ENCODE data around the gene GPHB5. TPM values are rescaled to one million over a fixed set of nuclear protein-coding genes. Genes with fewer than 3 reads are reported as not detected.
"Not testable (repeated sequence)": the region's sequence is repeated elsewhere in the genome, so short reads cannot be mapped to it uniquely, and the experiment has no call there.

GPHB5 gene
- total RNA-seq, 1 donor from 2014 or later, result not detected

DNA sequence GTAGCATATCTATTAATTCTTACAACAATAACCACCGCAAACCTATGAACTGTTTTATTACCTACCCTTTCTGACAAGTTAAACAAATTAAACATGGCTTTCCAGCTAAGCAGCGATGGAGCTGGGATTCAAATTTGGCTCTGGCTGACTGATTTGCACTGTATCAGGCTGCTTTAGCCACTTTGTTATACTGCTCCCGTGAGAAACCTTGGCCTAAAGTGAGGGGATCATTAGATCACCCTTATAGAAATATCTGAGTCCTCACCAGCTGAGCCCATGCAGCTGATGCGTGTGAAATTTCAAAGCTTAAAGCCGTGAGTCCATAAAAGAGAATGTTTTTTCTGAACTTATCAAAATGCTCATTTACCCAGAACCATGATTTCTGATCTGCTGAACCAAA lies 8.1 kb upstream of the GPHB5 start:
- H3K27ac Mint-ChIP-seq, result no peak overlapping the region

DNA sequence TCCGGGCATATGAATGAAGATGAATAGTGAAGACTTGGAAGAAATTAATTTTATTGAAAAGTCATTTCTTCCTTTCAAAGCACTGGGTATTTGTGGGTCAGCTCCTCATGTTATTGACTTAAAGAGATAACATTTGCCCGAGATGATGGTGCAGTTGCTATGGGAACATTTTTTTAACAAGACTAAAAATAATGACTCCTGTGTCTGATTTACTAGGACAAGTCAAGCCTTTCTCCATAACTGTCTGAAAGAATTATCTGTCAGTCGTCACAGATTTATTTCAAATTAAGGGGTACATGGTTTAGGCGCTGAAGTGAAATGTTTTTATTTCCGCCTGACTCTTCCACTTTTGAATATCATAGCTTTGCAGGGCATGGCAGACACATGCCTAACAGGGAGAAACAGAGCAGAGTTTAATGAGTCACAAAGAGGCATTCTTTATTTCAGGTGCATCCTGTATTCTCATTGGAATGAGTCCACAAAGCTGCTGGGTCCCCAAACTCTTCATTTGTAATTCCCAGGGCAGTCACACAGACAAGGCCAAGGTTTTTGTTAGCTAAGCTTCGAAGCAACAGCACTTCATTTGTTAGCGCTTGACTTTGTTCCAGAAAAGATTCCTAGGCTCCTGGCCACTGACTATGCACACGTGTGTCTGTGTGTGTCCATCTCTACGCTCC lies 4.3 kb upstream of the GPHB5 start:
- Mint-ChIP-seq H3K36me3 (no peaks in the 10 kb centered on the region), H3K4me1 (no peaks in the 10 kb centered on the region), H3K27me3 (ENCODE audit: low read depth) (peaks cover 4% of the 10 kb centered on the region), H3K4me3 (no peak overlapping the region), H3K9me3 (no peaks in the 10 kb centered on the region), H3K27ac (no peak overlapping the region)
- TF ChIP-seq, protein P1, sequence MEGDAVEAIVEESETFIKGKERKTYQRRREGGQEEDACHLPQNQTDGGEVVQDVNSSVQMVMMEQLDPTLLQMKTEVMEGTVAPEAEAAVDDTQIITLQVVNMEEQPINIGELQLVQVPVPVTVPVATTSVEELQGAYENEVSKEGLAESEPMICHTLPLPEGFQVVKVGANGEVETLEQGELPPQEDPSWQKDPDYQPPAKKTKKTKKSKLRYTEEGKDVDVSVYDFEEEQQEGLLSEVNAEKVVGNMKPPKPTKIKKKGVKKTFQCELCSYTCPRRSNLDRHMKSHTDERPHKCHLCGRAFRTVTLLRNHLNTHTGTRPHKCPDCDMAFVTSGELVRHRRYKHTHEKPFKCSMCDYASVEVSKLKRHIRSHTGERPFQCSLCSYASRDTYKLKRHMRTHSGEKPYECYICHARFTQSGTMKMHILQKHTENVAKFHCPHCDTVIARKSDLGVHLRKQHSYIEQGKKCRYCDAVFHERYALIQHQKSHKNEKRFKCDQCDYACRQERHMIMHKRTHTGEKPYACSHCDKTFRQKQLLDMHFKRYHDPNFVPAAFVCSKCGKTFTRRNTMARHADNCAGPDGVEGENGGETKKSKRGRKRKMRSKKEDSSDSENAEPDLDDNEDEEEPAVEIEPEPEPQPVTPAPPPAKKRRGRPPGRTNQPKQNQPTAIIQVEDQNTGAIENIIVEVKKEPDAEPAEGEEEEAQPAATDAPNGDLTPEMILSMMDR (IDR thresholded peaks at IDR 0.05; ENCODE audit: unreplicated experiment), result no peak
- DNase-seq (ENCODE audit: low spot score in 2 of 2, unreplicated experiment in 2 of 2), result no peak

More for the DNA sequence above, 8.1 kb upstream of the GPHB5 start:
- TF ChIP-seq, protein P1 (IDR thresholded peaks at IDR 0.05; ENCODE audit: unreplicated experiment), result no peak
- Mint-ChIP-seq H3K27me3 (ENCODE audit: low read depth) (no peaks in the 10 kb centered on the region), H3K4me1 (no peaks in the 10 kb centered on the region), H3K36me3 (no peaks in the 10 kb centered on the region), H3K9me3 (peaks cover 12% of the 10 kb centered on the region), H3K4me3 (no peak overlapping the region)
- no peak for DNase-seq (ENCODE audit: low spot score in 2 of 2, unreplicated experiment in 2 of 2)

DNA sequence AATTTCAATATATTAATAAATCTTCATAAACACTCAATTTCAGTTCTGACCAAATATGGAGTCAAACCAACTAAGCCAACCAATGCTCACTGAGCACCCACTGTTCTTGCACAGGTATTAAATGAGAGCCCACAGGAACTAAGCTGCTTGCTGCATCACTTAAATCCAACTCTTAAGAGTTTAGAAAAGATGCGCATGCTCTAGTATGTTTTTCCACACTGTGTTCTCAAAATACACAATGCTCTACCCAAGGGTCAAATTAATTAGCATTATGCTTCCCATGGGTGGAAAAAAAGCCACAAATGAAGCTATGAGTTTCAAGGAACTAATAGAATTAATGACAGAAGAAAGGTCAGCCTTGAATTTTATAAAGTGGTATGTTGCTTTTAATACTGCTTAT lies 3.7 kb upstream of the GPHB5 start:
- no peak overlapping the region for H3K27ac Mint-ChIP-seq
- no peaks in the 10 kb centered on the region for H3K36me3 Mint-ChIP-seq
- no peaks in the 10 kb centered on the region for H3K9me3 Mint-ChIP-seq
- peaks cover 4% of the 10 kb centered on the region for H3K27me3 Mint-ChIP-seq (ENCODE audit: low read depth)
- no peak for DNase-seq (ENCODE audit: low spot score in 2 of 2, unreplicated experiment in 2 of 2)
- H3K4me1 Mint-ChIP-seq, result no peaks in the 10 kb centered on the region
- no peak overlapping the region for H3K4me3 Mint-ChIP-seq
- TF ChIP-seq, protein P1 (IDR thresholded peaks at IDR 0.05; ENCODE audit: unreplicated experiment), result no peak

DNA sequence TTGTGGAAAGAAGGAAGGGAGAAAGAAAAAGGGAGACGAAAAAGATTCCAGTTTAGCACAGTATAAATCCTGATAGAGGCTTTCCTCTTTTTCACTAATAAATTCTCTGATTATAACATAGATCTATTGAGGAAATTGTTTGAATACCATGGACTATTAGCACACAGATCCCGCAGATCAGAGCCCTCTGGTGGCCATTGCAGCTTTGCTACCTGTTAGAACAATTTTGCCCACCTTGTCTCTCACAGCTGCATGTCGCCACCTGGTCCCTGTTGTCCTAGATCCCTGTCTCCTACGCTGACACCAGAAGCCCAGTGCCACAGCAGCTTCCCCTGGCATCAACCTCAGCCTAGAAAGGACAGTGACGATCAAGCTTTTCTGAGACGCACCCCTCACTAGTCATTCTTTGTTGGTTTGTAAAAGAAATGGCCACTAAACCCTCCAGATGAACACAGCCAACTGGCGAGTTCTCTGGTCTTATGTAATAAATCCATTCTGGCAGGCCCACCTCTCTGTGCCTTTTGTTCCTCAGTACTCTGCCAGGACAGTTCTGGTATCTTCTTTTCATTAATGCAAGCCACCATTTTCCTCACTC lies 9.9 kb downstream of the GPHB5 start:
- H3K27ac Mint-ChIP-seq, result no peak overlapping the region
- peaks cover 2% of the 10 kb centered on the region for H3K27me3 Mint-ChIP-seq (ENCODE audit: low read depth)
- DNase-seq (ENCODE audit: low spot score in 2 of 2, unreplicated experiment in 2 of 2), result no peak

DNA sequence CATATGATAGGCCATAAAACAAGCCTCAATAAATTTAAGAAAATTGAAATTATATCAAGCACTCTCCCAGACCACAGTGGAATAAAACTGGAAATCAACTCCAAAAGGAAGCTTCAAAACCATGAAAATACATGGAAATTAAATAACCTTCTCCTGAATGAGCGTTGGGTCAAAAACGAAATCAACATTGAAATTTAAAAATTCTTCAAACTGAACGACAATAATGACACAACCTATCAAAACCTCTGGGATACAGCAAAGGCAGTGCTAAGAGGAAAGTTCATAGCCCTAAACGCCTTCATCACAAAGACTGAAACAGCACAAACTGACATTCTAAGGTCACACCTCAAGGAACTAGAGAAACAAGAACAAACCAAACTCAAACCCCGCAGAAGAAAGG lies 14.3 kb downstream of the GPHB5 start:
- not testable (repeated sequence) for DNase-seq (ENCODE audit: low spot score in 2 of 2, unreplicated experiment in 2 of 2); H3K9me3 Mint-ChIP-seq; H3K27me3 Mint-ChIP-seq (ENCODE audit: low read depth); H3K4me1 Mint-ChIP-seq; H3K27ac Mint-ChIP-seq; H3K4me3 Mint-ChIP-seq; H3K36me3 Mint-ChIP-seq

More for the DNA sequence above, 9.9 kb downstream of the GPHB5 start:
- H3K4me3 Mint-ChIP-seq, result no peak overlapping the region
- no peaks in the 10 kb centered on the region for H3K9me3 Mint-ChIP-seq
- H3K36me3 Mint-ChIP-seq, result no peaks in the 10 kb centered on the region
- TF ChIP-seq, protein P1 (IDR thresholded peaks at IDR 0.05; ENCODE audit: unreplicated experiment), result peak; percentile 52
- no peaks in the 10 kb centered on the region for H3K4me1 Mint-ChIP-seq

DNA sequence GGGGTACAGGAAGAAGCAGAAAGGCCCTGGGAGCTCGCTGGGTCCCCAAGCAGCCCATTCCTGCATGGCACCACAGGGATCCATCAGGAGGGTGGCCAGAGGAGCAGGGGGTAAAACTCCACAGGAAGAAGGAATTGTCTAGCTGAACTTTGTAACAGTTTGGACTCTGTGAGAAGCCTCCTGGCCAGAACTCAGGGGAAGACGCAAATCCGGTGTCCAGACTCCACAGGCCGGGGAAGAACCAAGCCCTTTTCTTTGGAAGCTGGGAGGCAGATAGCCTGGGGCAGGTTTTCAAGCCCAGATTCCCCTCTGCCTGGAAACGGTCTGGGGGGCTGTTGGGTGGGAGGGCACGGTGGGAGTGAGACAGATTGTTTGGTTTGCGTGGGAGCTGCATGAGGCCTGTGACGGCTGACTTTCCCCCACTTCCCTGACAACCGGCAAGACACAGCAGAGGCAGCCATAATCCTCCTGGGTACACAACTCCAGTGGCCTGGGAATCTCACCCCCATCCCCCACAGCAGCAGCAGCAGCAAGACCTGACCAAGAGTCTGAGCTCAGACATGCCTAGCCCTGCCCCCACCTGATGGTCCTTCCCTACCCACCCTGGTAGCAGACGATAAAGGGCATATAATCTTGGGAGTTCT lies 16.7 kb downstream of the GPHB5 start:
- no peak for DNase-seq (ENCODE audit: low spot score in 2 of 2, unreplicated experiment in 2 of 2)
- H3K27ac Mint-ChIP-seq, result no peak overlapping the region

More for the DNA sequence above, 16.7 kb downstream of the GPHB5 start:
- Mint-ChIP-seq H3K4me1 (no peaks in the 10 kb centered on the region), H3K36me3 (no peaks in the 10 kb centered on the region), H3K27me3 (ENCODE audit: low read depth) (no peaks in the 10 kb centered on the region), H3K9me3 (peaks cover 5% of the 10 kb centered on the region), H3K4me3 (no peak overlapping the region)
- TF ChIP-seq, protein P1 (IDR thresholded peaks at IDR 0.05; ENCODE audit: unreplicated experiment), result no peak

Measured in mesothelial cell of epicardium (in vitro differentiated cells).